Sigmoid colon (tissue), 7 donors: ENCODE data around the gene ABCB8. TPM values are rescaled to one million over a fixed set of nuclear protein-coding genes. Genes with fewer than 3 reads are reported as not detected.
A peak's percentile ranks its signal among the peaks of the same experiment; 100 is the strongest.

Source experiments
- DNase-seq: peaks from one replicate; pipeline ENCODE4 v3.0.0-alpha.2; 2019
- H3K27ac ChIP-seq, 4 donors: fragments of 200-600 bp; sonication (generic); one replicate each; pipeline ENCODE4 v1.5.1; 2016 to 2019; ENCODE audit warnings: mild to moderate bottlenecking in 1 of 4
- H3K27me3 ChIP-seq, 3 donors: fragments of 200-600 bp; sonication (generic); one replicate each; pipeline ENCODE4 v1.5.1; 2019; ENCODE audit warnings: mild to moderate bottlenecking in 1 of 3
- H3K36me3 ChIP-seq, 4 donors: fragments of 200-600 bp; sonication (generic); one replicate each; pipeline ENCODE4 v1.5.1; 2016 to 2019
- H3K4me1 ChIP-seq, 4 donors: fragments of 200-600 bp; sonication (generic); one replicate each; pipeline ENCODE4 v1.5.1; 2017 to 2019
- H3K4me3 ChIP-seq, 4 donors: fragments of 200-600 bp; sonication (generic); one replicate each; pipeline ENCODE4 v1.5.1; 2017 to 2019; ENCODE audit warnings: mild to moderate bottlenecking in 2 of 4, moderate library complexity in 1 of 4
- H3K9me3 ChIP-seq, 4 donors: fragments of 200-600 bp in 3 of 4; sonication (generic) in 3 of 4; one replicate each; pipeline versions ENCODE4 v1.5.1 to v1.6.1; 2013 to 2019
- EP300 ChIP-seq, 4 donors: sonication (generic); formaldehyde crosslinking; IDR thresholded peaks; one replicate each; pipeline ENCODE4 v1.6.1; 2017; ENCODE audit warnings: antibody characterized with exemption in 4 of 4
- POLR2A ChIP-seq, 2 donors: fragments of 450-650 bp; IDR thresholded peaks; one replicate each; pipeline ENCODE4 v1.6.1; 2016; ENCODE audit warnings: antibody characterized with exemption in 2 of 2, mild to moderate bottlenecking in 2 of 2, moderate library complexity in 2 of 2
- POLR2AphosphoS5 ChIP-seq, 4 donors: sonication (generic); formaldehyde crosslinking; IDR thresholded peaks; one replicate each; pipeline ENCODE4 v1.6.1; 2017; ENCODE audit warnings: antibody characterized with exemption in 4 of 4
- WGBS, 2 donors: extraction: QIAGEN DNeasy Blood & Tissue Kit; methylation state at CpG; one replicate each; pipeline ENCODE4 v1.1.7; 2013; 5-methylcytosine and 5-hydroxymethylcytosine counted together
- intact Hi-C: fragments of 100-400 bp; cut with DNase I; formaldehyde crosslinking; loops from one replicate; pipeline ENCODE4 v1.15.1; 2023
- polyA plus RNA-seq, 3 donors: library from polyadenylated mRNA; stranded (reverse); fragments of 200-250 nt; gene quantifications; one replicate each; pipeline ENCODE4 v1.2.3, GENCODE V29; 2013
- total RNA-seq, 4 donors: library from RNA; depleted of rRNA; stranded (reverse); fragments of >200 nt; gene quantifications; one replicate each; pipeline ENCODE4 v1.1.0, GENCODE V29; 2016
- TF ChIP-seq, protein P1 (sequence below), 4 experiments: fragments of 450-650 bp in 3 of 4; fragments of 200-600 bp in 1 of 4; IDR thresholded peaks; one replicate each; pipeline ENCODE4 v1.5.1; 2016 to 2019; ENCODE audit warnings: antibody characterized with exemption in 4 of 4, mild to moderate bottlenecking in 3 of 4, moderate library complexity in 2 of 4
- donor health status: healthy with polysubstance abuse.
- donor health status: Bipolar disorder and iron deficiency.
- donor health status: healthy.

The ABCB8 gene
- total and polyA plus RNA-seq, 7 donors, result 3.0 to 32.8 (median 18.3) TPM

DNA sequence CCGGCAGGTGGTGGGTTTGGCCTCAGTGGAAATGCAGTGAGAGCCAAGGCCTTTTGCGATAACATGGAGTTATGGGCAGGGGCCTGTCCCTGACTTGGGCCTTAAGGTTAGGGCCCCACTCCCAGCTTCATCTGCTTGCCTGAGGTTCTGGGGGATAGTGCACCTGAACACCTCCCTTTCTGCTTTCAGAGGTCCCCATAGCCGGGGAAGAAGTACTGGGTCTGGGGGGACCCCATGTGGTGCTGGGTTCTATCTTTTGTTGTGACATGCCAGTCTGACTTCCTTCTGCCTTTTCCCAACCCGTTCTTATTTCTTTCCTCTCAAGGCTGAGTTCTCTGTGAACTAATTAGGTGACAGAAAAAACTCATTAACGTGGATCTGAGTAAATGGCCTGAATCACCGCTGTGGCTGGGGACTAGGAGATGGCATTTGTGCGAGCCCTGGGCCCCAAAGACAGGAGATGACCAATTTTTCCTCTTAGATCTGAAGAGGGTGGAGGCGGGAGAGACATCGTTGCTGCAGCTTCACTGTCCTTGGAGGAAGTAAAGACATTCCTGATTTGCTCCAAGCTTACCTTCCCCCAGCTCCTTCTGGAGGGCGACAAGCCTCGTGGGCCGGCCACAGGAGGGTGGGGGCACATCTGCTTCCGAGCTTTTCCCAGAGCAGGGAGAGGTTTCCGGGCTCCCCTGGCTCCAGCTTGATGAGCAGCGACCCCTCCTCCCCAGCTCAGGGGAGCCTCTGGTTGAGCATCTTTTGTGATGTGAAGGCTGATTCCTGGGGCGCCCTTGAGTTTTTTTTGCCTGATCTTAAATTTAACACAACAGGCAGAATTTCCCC, 60.0 kb downstream of the ABCB8 start:
- WGBS, 2 donors, result 48 to 57% methylated on average over 16 of the region's 16 CpGs
- Histone ChIP-seq H3K36me3 (peaks cover 0 to 3% (median 1%) of the 10 kb centered on the region in 4 donors), H3K9me3 (no peaks in the 10 kb centered on the region), H3K4me3 (peak overlapping the region; percentile 59 to 89 (median 74)), H3K4me1 (peaks cover 0 to 72% (median 58%) of the 10 kb centered on the region in 4 donors), H3K27ac (peak overlapping the region; percentile 86 to 96 (median 88)), H3K27me3 (no peaks in the 10 kb centered on the region)
- intact Hi-C loops, result loop anchor here (5.0 kb wide), 1 partner anchor 111 kb away; the partner anchor contains the start of gene KCNH2
- TF ChIP-seq, protein P1, sequence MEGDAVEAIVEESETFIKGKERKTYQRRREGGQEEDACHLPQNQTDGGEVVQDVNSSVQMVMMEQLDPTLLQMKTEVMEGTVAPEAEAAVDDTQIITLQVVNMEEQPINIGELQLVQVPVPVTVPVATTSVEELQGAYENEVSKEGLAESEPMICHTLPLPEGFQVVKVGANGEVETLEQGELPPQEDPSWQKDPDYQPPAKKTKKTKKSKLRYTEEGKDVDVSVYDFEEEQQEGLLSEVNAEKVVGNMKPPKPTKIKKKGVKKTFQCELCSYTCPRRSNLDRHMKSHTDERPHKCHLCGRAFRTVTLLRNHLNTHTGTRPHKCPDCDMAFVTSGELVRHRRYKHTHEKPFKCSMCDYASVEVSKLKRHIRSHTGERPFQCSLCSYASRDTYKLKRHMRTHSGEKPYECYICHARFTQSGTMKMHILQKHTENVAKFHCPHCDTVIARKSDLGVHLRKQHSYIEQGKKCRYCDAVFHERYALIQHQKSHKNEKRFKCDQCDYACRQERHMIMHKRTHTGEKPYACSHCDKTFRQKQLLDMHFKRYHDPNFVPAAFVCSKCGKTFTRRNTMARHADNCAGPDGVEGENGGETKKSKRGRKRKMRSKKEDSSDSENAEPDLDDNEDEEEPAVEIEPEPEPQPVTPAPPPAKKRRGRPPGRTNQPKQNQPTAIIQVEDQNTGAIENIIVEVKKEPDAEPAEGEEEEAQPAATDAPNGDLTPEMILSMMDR (IDR thresholded peaks at IDR 0.05), result no peak
- TF ChIP-seq EP300 (IDR thresholded peaks at IDR 0.05), result no peak
- TF ChIP-seq POLR2AphosphoS5 (IDR thresholded peaks at IDR 0.05), result no peak
- TF ChIP-seq POLR2A (IDR thresholded peaks at IDR 0.05), result no peak
- no peak for DNase-seq

DNA sequence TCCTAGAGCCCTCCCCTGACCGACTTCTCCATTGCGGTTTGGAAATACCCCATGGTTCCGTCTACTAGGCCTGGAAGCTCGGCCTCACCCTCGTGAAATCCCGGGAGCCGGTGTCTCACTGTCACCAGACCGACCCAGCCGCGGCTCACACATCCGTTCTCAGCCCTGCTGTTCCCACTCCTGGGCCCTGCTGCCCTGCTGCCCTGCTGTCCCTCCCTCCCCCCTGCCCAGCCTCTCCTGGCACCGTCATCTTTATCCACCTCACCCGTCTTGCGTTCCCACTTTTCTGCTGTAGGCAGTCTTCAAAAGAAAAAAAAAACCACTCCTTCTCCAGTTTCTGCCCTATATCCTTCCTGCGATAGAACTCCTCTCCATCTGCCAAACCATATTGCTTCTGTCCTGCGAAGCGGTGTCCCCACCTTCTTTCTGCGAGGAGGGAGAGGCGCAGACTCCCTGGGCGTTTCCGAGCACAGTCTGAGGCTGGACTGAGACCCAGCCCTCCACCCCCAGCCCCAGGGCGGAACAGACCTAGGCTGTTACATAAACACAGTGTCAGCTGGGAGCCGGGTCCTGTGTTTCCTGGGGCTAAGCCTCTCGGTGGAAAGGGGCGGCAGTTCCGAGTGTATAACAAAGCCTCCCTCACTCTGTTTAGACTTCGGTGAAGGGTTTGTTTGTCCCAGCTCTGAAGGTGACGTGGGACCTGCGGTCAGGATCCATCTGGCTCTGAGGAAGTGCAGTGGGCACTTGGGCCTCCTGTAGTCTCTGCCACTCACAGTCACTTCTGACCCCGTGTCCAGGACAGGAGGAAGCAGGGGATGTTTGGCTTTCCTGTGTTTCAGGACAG, 60.8 kb downstream of the ABCB8 start:
- 42 to 77% methylated on average over 30 of the region's 30 CpGs for WGBS, 2 donors
- H3K4me3 ChIP-seq, result peak overlapping the region; percentile 1 to 89 (median 50)
- peaks cover 0 to 3% (median 1%) of the 10 kb centered on the region in 4 donors for H3K36me3 ChIP-seq
- peaks cover 0 to 67% (median 55%) of the 10 kb centered on the region in 4 donors for H3K4me1 ChIP-seq
- no peaks in the 10 kb centered on the region for H3K9me3 ChIP-seq
- intact Hi-C loops, result loop anchor here (5.0 kb wide), 1 partner anchor 112 kb away; the partner anchor contains the start of gene KCNH2
- H3K27ac ChIP-seq, result peak overlapping the region; percentile 86 to 96 (median 88)
- no peaks in the 10 kb centered on the region for H3K27me3 ChIP-seq
- peak; percentile 93 for DNase-seq
- TF ChIP-seq EP300 (IDR thresholded peaks at IDR 0.05), result no peak
- TF ChIP-seq POLR2A (IDR thresholded peaks at IDR 0.05), result no peak
- peak; percentile 6 to 67 (median 44) for TF ChIP-seq POLR2AphosphoS5 (IDR thresholded peaks at IDR 0.05)

DNA sequence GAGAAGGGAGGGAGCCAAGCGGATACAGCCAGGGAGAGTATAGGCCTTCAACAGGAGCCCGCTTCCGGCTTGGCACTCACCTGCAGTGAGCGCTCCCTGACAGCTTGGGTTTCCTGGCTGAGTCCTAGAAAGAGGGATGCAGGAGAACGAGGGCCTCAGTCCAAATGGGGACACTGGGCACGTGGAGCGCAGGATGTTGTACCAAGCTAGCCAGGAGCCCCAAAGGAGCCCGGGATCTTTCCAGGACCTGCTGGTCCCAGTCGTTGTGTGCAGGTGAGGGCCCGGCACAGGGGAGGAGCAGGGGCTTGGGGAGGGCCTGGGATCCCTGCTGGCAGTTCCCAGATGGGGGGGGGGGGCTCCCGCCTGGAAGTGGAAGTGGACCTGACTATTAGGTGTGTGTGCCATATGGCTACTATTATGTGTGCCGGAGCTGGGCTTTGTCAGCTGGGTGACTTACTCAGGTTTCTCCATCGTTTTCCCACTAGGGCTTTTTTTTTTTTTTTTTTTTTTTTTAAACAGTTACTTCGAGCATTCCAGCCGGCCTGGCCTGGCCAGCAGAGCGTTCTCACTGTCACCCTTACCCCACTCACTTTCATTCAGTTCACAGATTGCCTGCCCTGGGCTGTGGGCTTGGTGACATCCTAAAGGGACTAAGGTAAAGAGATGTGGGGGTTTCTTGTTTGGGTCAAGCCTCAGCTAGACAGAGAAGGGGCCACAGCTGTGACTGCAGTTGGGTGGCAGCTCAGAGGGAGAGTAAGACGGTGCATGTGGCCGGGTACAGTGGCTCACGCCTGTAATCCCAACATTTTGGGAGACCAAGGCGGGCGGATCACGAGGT, 61.9 kb downstream of the ABCB8 start:
- peaks cover 0 to 71% (median 57%) of the 10 kb centered on the region in 4 donors for H3K4me1 ChIP-seq

DNA sequence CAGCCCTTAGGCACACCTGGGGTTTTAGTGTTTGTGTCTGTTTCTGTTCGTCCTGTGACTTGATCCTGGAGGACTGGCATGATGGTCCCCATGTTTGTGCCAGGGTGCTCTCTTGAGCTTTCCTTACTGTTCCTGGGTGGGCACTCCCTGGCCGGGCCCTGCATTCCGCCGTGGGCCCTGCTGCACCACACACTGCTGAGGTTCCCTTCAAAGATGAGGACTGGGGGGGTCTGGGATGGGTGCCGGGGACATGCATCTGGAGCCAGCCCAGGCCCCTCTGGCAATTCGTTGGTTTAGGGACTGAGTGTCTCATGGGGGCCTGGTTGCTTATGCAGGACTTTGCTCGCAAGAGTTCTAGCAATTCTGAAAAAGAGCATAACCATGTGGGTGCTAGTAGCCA, 62.8 kb downstream of the ABCB8 start:
- Histone ChIP-seq H3K9me3 (no peaks in the 10 kb centered on the region), H3K36me3 (peaks cover 0 to 3% (median 1%) of the 10 kb centered on the region in 4 donors), H3K4me1 (peaks cover 0 to 66% (median 53%) of the 10 kb centered on the region in 4 donors), H3K4me3 (no peak overlapping the region), H3K27ac (peak overlapping the region in 3 of 4 donors; percentile 86 to 96 (median 89)), H3K27me3 (no peaks in the 10 kb centered on the region)
- no peak for DNase-seq
- 91% methylated on average over 7 of the region's 7 CpGs for WGBS, 2 donors
- TF ChIP-seq POLR2A (IDR thresholded peaks at IDR 0.05), result no peak
- TF ChIP-seq EP300 (IDR thresholded peaks at IDR 0.05), result no peak
- TF ChIP-seq POLR2AphosphoS5 (IDR thresholded peaks at IDR 0.05), result no peak
- TF ChIP-seq, protein P1 (IDR thresholded peaks at IDR 0.05), result no peak
- intact Hi-C loops, result no loop called here

More for the DNA sequence above, 61.9 kb downstream of the ABCB8 start:
- H3K36me3 ChIP-seq, result peaks cover 0 to 3% (median 1%) of the 10 kb centered on the region in 4 donors
- H3K9me3 ChIP-seq, result no peaks in the 10 kb centered on the region
- intact Hi-C loops, result loop anchor here (5.0 kb wide), 1 partner anchor 113 kb away; the partner anchor contains the start of gene KCNH2
- 85 to 88% methylated on average over 22 of the region's 22 CpGs for WGBS, 2 donors
- DNase-seq, result no peak
- peak overlapping the region; percentile 86 to 96 (median 88) for H3K27ac ChIP-seq
- H3K27me3 ChIP-seq, result no peaks in the 10 kb centered on the region
- no peak for TF ChIP-seq POLR2A (IDR thresholded peaks at IDR 0.05)
- TF ChIP-seq, protein P1 (IDR thresholded peaks at IDR 0.05), result no peak
- peak overlapping the region in 3 of 4 donors; percentile 35 to 89 (median 65) for H3K4me3 ChIP-seq
